RKO (cell line): ENCODE measurements around the gene TEKTIP1.
"Not testable (repeated sequence)": the region's sequence is repeated elsewhere in the genome, so short reads cannot be mapped to it uniquely, and the experiment has no call there.

Source experiments
- DNase-seq: peaks from one replicate; pipeline ENCODE4 v3.0.0-alpha.2; 2016; ENCODE audit warnings: low spot score

The TEKTIP1 gene

DNA sequence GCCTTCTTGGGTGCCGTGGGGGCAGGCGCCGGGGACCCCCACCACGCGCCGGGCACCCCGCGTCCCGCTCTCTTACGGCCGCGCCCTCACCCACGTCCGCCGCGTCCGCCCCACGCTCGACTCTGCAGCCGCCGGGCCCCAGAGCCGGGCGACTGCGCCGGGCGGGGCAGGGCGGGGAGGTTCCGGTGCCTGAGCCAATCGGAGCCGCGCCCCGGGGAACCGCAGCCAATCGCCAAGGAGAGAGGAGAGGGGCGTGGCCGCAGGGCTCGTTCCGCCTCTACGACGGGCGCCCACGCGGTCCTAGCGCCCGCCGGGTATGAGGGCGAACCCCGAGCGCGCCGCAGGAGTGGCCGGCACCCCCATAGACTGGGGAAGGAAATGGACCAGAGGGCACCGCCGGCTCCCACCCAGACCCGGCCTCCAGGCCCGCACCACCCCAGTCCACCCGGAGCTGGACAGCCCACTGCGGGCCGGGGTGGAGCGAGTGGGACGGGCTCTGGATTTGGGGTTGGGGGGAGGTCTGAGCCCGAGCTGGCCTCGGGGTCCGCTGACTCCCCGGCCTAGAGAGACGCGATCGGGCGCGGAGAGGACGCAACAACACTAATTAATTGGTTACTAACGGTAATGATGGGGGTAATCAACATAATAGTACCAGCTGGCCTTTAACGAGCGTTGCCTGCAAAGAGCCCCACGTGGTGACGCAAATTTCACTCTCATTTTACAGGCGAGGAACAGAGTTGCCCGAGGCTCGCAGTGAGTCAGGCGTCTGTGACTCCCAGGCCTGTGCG lies 18.7 kb downstream of the TEKTIP1 start, which contains the start of gene MFSD12:
MFSD12 (minus strand) TSS at position 126 of the 788 bp plus-strand sequence. CDS start 183 bp downstream, outside the sequence.
- DNase-seq = peak; percentile 95

GRCh38 chr19:3563709-3564524 lies 24.9 kb downstream of the TEKTIP1 start:
- DNase-seq = no peak

DNA sequence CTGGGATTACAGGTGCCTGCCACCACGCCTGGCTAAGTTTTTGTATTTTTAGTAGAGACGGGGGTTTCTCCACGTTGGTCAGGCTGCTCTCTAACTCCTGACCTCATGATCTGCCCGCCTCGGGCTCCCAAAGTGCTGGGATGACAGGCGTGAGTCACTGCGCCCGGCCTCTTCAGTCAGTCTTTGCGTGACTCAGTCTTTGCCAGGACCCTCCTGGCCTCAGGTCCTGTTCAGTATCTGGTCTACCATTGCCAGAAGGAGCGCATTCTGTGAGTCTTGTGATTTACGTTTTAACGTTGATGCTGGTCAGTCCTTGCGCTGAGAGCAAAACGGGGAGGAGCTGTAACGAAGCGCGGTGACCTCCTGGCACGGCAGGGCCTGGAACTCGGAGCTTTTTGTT lies 26.2 kb downstream of the TEKTIP1 start:
- DNase-seq = peak; percentile 33

- DNase-seq = not testable (repeated sequence)
These were observed 31.1 kb downstream of the TEKTIP1 start for GRCh38 chr19:3570042-3570441.

GRCh38 chr19:3570606-3571011 lies 31.6 kb downstream of the TEKTIP1 start:
- no peak for DNase-seq

DNA sequence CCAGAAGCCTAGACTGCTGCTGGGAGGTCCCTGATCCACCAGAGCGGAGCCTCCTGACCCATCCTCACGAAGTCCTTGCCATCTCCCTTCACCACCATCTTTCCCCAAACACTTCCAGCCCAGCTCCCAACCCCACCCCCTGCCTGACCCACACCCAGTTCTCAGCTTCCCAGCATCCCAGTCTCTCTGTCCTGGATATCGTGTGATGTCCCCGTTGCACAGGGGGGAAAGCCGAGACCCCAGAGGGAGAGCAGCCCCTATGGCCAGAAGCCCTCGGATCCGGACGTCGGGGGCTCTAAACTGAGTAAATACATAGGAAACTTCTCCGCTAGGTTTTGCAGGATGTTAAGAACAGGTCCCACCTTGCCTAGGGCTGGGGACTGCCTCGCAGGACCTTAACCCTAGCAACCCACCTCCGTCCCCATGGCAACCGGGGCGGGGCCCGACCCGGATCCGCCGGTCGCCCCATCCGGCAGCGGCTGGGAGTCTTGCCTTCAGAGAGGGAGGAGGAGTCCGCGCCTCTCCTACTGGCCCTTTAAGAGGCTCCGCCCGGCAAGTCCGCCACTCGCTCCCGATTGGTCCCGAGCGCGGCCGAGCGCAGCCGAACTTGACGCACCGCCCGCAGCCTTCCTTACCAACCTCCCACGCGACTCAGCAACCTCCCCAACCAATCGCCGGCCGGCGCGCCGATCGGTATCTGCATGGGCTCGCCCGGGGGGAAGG lies 33.3 kb downstream of the TEKTIP1 start:
- peak; percentile 99 for DNase-seq

DNA sequence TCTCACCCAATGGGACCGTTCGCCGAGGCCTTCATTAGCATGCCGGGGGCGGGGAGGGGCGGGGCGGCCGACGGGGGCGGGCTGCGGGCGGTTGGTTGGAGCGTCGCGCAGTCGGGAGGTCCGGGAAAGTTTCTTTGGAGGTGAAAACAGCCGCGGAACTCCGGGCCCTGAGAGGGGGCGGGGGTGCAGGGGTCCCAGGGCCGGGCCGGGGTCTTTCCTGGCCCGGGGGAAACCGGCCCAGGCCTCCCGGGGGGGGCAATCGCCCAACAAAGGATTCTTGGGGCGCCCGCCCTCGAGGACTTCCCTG lies 33.8 kb downstream of the TEKTIP1 start, which contains the start of gene HMG20B:
HMG20B (plus strand) TSS at position 90 of the 307 bp plus-strand sequence. CDS start 366 bp downstream, outside the sequence.
- DNase-seq = no peak

DNA sequence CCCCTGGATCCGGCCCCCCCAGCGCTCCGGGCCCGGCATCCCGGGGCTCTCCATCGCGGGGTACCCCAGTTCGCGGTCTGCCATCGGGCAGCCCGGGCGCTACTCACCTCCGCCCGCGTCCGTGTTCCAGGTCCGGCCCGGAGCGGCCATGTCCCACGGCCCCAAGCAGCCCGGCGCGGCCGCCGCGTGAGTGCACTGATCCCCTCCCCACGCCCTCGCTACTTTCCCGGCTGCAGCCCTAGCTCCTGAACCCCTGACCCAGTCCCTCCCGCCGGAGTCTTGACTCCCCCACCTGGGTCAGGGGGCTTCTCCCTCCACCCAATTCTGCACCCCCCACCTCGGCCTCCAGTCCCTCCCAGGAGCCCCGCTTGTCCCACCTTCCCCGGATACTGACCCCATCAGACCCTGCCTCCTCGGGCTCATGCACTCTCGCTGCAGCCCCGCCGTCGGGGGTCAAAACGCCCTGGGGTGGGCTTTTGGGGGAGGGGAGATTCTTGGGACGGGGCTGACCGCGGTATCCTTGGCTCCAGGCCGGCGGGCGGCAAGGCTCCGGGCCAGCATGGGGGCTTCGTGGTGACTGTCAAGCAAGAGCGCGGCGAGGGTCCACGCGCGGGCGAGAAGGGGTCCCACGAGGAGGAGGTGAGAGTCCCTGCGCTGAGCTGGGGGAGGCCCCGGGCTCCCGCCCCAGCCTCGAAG lies 34.3 kb downstream of the TEKTIP1 start:
- peak; percentile 34 for DNase-seq

DNA sequence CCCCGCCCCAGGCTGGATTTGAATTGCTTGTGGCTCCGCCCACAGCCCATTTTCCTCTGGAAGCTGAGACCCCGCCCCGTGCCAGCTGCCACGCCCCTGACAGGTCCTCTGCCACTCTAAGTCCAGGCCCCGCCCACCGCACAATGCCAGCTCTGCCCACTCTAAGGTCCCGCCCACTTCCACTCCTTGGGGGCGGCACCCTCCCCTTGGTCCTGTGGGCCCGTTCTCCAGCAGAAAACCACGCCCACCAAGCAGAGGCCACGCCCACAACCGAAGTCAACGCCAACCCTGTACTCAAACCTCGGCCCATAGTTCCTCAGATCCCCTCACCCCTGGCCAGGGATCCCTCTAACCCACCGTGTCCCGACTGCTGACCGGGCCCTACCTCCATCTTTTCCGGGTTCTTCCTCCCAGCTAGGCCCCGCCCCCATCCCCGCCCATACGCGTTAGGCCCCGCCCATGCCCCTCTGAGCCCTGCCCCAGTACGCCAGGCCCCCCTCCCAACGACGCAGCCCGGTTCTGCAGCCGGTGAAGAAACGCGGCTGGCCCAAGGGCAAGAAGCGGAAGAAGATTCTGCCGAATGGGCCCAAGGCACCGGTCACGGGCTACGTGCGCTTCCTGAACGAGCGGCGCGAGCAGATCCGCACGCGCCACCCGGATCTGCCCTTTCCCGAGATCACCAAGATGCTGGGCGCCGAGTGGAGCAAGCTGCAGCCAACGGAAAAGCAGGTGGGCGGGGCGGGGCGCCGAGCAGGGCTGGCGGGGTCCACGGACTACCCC lies 35.1 kb downstream of the TEKTIP1 start:
- peak; percentile 98 for DNase-seq

GRCh38 chr19:3575260-3575741 lies 36.3 kb downstream of the TEKTIP1 start:
- DNase-seq = no peak

GRCh38 chr19:3575949-3576673 lies 37.1 kb downstream of the TEKTIP1 start:
- no peak for DNase-seq

- no peak for DNase-seq
These were observed 37.9 kb downstream of the TEKTIP1 start for GRCh38 chr19:3576696-3577443.

DNA sequence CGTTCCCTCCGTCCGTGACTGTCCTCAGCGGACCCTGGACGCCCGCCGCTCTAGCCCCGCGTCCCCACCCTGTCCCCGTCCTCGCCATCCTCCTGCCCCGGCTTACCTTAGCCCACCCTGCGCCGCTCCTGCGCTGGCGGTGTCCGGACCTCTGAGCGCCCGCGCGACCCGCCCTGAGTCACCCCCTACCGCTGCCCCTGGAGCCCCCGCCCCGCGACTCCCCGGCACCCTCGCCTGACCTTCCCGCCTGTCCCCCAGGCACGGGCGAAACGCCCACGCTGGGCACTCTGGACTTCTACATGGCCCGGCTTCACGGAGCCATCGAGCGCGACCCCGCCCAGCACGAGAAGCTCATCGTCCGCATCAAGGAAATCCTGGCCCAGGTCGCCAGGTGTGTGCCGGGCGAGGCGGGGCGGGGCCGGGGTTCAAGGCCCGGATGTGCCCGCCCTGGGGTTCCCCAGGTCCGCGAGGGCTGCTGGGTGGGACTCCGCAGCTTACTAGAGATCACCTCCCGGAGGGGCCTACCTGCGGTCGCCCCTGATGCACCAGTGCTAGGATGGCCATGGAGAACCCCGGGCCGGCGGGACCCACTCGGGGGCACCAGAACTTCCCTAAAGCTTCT lies 38.9 kb downstream of the TEKTIP1 start:
- no peak for DNase-seq

DNA sequence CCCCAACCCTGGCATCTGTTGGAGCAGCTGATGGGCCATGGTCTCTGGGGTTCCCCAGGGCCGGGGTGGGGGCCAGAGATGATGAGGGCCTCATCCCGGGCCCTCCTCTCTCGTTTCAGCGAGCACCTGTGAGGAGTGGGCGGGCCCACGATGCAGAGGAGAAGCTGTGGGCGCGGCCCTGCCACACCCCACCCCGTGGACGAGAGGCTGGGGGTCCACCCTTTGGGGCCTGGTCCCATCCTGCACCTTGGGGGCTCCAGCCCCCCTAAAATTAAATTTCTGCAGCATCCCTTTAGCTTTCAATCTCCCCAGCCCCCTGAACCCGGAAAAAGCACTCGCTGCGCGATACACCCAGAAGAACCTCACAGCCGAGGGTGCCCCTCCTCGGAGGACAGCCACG lies 39.4 kb downstream of the TEKTIP1 start:
- DNase-seq = no peak

DNA sequence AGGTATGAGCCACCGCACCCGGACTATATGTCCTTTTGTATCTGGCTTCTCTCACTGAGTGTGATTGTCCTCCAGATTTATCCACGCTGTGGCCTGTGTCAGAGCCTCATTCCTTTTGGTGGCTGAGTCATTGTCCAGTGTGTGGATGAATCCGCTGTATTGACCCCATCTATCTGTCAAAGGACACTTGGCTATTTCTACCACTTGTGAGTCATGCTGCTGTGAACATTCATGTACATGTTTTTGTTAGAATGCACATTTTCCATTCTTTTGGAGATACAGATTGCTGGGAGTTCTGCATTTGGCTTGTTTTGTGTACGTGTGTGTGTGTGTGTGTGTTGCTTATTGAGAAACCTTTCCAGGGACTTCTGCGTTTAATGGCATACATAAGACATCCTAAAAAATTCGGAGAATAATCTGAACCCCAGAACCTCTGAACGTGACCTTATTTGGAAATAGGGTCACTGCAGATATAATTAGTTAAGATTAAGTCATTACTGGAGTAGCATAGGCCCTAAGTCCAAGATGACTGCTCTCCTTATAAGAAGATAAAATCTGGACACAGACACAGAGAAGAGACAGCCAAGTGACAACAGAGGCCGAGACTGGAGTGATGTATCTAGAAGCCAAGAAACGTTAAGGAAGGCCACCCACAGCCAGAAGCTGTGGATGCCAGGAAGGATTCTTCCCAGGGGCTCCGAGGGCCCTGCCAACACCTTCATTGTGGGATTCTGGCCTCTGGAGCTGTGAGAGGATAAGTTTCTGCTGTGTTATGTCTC lies 41.4 kb downstream of the TEKTIP1 start:
- DNase-seq = peak; percentile 82

GRCh38 chr19:3581792-3582191 lies 42.8 kb downstream of the TEKTIP1 start:
- DNase-seq = not testable (repeated sequence)

DNA sequence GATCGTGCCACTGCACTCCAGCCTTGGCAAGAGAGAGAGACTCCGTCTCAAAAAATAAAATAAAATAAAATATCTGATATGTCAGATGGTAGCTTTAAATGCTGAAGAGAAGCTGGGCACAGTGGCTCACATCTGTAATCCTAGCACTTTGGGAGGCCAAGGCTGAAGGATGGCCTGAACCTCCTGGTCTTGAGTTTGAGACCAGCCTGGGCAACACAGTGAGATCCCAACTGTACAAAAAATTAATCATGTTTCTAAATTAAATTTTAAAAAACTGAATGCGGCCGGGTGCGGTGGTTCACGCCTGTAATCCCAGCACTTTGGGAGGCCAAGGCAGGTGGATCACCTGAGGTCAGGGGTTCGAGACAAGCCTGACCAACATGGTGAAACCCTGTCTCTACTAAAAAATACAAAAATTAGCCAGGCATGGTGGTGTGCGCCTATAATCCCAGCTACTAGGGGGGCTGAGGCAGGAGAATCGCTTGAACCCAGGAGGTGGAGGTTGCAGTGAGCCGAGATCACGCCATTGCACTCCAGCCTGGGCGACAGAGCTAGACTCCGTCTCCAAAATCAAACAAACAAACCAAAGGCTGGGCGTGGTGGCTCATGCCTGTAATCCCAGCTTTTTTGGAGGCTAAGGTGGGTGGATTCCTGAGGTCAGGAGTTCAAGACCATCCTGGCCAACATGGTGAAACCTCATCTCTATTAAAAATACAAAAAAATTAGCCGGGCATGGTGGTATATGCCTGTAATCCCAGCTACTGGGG lies 45.2 kb downstream of the TEKTIP1 start:
- not testable (repeated sequence) for DNase-seq
